Gastrocnemius medialis (tissue), 4 donors: ENCODE measurements around the gene ELAVL4.

Experiments used
- CTCF ChIP-seq, 5 experiments: fragments of 450-650 bp in 3 of 5; fragments of 200-600 bp in 2 of 5; sonication (generic) in 2 of 5; IDR thresholded peaks in 4 of 5; conservative IDR thresholded peaks in 1 of 5; 1 replicate in 4 of 5; 2 replicates in 1 of 5; pipeline ENCODE4 v1.5.1; 2016 to 2019; ENCODE audit warnings: antibody characterized with exemption in 5 of 5, mild to moderate bottlenecking in 3 of 5, moderate library complexity in 3 of 5
- POLR2A ChIP-seq, 2 donors: fragments of 450-650 bp; IDR thresholded peaks; one replicate each; pipeline ENCODE4 v1.6.1; 2017; ENCODE audit warnings: antibody characterized with exemption in 2 of 2, mild to moderate bottlenecking in 2 of 2, moderate library complexity in 2 of 2

DNA sequence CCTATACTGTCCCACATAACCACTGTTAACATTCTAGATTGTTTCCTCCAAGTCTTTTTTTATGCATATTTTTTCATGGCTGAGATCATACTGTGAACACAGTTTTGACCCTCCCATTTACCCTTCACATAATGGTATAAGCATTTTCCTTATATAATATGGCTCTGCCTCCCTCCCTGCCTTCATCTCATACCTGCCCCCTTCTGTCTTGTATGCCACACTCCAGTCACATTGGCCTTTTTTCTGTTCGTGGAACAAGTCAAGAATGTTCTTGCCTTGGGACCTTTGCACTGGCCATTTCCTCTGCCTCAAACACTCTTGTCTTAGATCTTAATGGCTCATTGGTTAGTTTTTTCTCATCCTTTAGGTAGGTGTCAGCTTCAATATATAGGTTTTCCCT lies 24.3 kb upstream of the ELAVL4 start:
- TF ChIP-seq POLR2A (IDR thresholded peaks at IDR 0.05) (no peak), CTCF (IDR thresholded peaks at IDR 0.05 in 4 of 5, conservative IDR thresholded peaks at IDR 0.05 in 1 of 5) (no peak)
